Measurements from ENCODE around the gene MAST4. TPM values are rescaled to one million over a fixed set of nuclear protein-coding genes. Genes with fewer than 3 reads are reported as not detected.

Gene MAST4
- total RNA-seq, 1 experiment from 2014 or later: 11.8 TPM

- Histone ChIP-seq H3K9me2 (replicated peaks; ENCODE audit: insufficient read depth, low read length) (no peaks in the 10 kb centered on the region), H3K79me2 (ENCODE audit: low read length) (no peaks in the 10 kb centered on the region), H3K27me3 (ENCODE audit: low read length) (no peaks in the 10 kb centered on the region), H3K4me2 (ENCODE audit: low read depth, low read length, poor library complexity, severe bottlenecking) (no peak overlapping the region), H3K36me3 (ENCODE audit: insufficient read depth, low read length) (no peaks in the 10 kb centered on the region), H3K9me3 (ENCODE audit: low read length) (no peaks in the 10 kb centered on the region), H3K4me3 (ENCODE audit: low read length) (no peak overlapping the region), H3K9ac (ENCODE audit: low read length) (no peak overlapping the region), H3K27ac (ENCODE audit: low read length) (no peak overlapping the region), H3K4me1 (ENCODE audit: low read length) (peaks cover 40% of the 10 kb centered on the region), H2AFZ (ENCODE audit: low read length) (no peak overlapping the region), H4K20me1 (ENCODE audit: insufficient read depth, low read depth, low read length) (no peaks in the 10 kb centered on the region)
- no peak for DNase-seq
Observed at GRCh38 chr5:67152400-67152799, 556.2 kb downstream of the MAST4 start.

- peaks cover 31% of the 10 kb centered on the region for H3K4me1 ChIP-seq (ENCODE audit: low read length)
- H3K9me2 ChIP-seq (replicated peaks; ENCODE audit: insufficient read depth, low read length): no peaks in the 10 kb centered on the region
- H3K9ac ChIP-seq (ENCODE audit: low read length): no peak overlapping the region
- H3K4me3 ChIP-seq (ENCODE audit: low read length): no peak overlapping the region
- H3K27ac ChIP-seq (ENCODE audit: low read length): no peak overlapping the region
- no peak overlapping the region for H2AFZ ChIP-seq (ENCODE audit: low read length)
- H3K79me2 ChIP-seq (ENCODE audit: low read length): no peaks in the 10 kb centered on the region
- no peaks in the 10 kb centered on the region for H3K36me3 ChIP-seq (ENCODE audit: insufficient read depth, low read length)
- no peaks in the 10 kb centered on the region for H3K9me3 ChIP-seq (ENCODE audit: low read length)
- H3K27me3 ChIP-seq (ENCODE audit: low read length): no peaks in the 10 kb centered on the region
- no peaks in the 10 kb centered on the region for H4K20me1 ChIP-seq (ENCODE audit: insufficient read depth, low read depth, low read length)
- H3K4me2 ChIP-seq (ENCODE audit: low read depth, low read length, poor library complexity, severe bottlenecking): no peak overlapping the region
- DNase-seq: no peak
Observed at GRCh38 chr5:67153292-67153691, 557.1 kb downstream of the MAST4 start.

DNA sequence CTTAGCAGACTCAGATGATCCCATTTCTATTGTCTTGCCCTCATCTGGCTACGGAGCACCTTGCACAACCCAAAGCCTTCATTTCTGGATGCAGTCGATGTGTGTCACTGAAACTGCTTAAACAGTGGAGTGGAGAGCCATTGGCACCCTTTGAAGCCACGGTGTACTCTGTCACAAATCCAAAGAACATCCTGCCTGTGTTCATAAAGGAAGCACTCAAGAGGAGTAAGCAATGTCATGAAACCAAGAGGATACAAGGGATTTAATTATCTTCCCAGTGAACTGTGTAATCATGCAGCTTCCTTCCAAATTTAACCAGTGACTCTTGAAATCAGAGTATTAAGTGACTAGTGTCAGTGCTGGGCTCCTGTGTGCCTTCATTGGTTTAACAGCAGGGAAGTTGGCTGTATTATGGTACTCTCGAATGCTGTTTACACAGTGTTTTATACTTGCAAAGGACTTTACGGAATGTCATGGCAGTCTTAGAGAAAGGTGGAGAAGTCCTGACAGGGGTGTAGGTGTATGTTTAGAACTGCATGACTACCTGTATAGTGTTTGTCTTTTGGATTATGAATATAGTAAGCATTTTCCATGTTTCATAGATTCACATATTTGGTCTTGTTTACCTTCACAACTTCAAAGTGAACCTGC, 558.5 kb downstream of the MAST4 start:
- Histone ChIP-seq H3K4me3 (ENCODE audit: low read length) (no peak overlapping the region), H3K4me2 (ENCODE audit: low read depth, low read length, poor library complexity, severe bottlenecking) (no peak overlapping the region), H2AFZ (ENCODE audit: low read length) (no peak overlapping the region), H3K27ac (ENCODE audit: low read length) (no peak overlapping the region), H3K4me1 (ENCODE audit: low read length) (peaks cover 22% of the 10 kb centered on the region), H3K9ac (ENCODE audit: low read length) (no peak overlapping the region), H3K27me3 (ENCODE audit: low read length) (no peaks in the 10 kb centered on the region), H3K9me2 (replicated peaks; ENCODE audit: insufficient read depth, low read length) (no peaks in the 10 kb centered on the region), H3K79me2 (ENCODE audit: low read length) (no peaks in the 10 kb centered on the region), H3K9me3 (ENCODE audit: low read length) (no peaks in the 10 kb centered on the region), H4K20me1 (ENCODE audit: insufficient read depth, low read depth, low read length) (no peaks in the 10 kb centered on the region), H3K36me3 (ENCODE audit: insufficient read depth, low read length) (no peaks in the 10 kb centered on the region)
- no peak for DNase-seq

DNA sequence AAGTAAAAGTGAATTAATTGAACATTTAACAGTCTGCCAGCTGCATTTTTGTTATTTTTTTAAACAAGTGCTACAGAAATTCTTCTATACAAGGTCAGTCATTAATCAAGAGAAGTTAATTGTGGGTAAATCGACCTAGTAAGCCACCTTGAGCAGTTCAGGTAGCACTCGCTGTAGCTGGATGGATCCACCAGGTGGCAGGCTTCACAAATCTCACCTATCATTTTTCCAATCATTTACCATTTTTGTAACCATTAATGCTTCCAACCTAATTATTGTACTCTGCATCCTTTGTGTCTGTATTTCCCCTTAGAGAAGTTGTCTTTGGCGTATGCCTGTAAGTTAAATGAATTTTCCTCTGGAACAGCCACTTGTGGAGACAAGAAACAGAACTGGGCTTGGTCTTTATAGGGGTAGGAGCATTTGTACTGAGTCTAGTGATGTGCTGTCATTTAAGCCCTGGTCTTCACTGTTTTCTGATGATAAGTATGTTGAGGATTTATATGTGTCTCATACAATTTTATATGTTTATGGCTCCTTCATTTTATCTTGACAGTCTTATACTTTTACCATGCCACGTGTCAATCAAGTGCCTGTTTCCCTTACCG, 560.9 kb downstream of the MAST4 start:
- H3K9me3 ChIP-seq (ENCODE audit: low read length): no peaks in the 10 kb centered on the region
- H2AFZ ChIP-seq (ENCODE audit: low read length): no peak overlapping the region
- peaks cover 34% of the 10 kb centered on the region for H3K4me1 ChIP-seq (ENCODE audit: low read length)
- no peak overlapping the region for H3K4me2 ChIP-seq (ENCODE audit: low read depth, low read length, poor library complexity, severe bottlenecking)
- DNase-seq: peak; percentile 77
- H3K9me2 ChIP-seq (replicated peaks; ENCODE audit: insufficient read depth, low read length): no peaks in the 10 kb centered on the region
- no peaks in the 10 kb centered on the region for H4K20me1 ChIP-seq (ENCODE audit: insufficient read depth, low read depth, low read length)
- H3K36me3 ChIP-seq (ENCODE audit: insufficient read depth, low read length): no peaks in the 10 kb centered on the region
- no peak overlapping the region for H3K9ac ChIP-seq (ENCODE audit: low read length)
- no peaks in the 10 kb centered on the region for H3K27me3 ChIP-seq (ENCODE audit: low read length)
- H3K4me3 ChIP-seq (ENCODE audit: low read length): no peak overlapping the region
- no peak overlapping the region for H3K27ac ChIP-seq (ENCODE audit: low read length)
- no peaks in the 10 kb centered on the region for H3K79me2 ChIP-seq (ENCODE audit: low read length)

GRCh38 chr5:67160272-67160671, 564.1 kb downstream of the MAST4 start:
- H3K9ac ChIP-seq (ENCODE audit: low read length): no peak overlapping the region
- H3K27ac ChIP-seq (ENCODE audit: low read length): peak overlapping the region; percentile 28; the same call in 1 of the 2 replicates
- H3K4me1 ChIP-seq (ENCODE audit: low read length): peaks cover 25% of the 10 kb centered on the region
- H2AFZ ChIP-seq (ENCODE audit: low read length): no peak overlapping the region
- H3K27me3 ChIP-seq (ENCODE audit: low read length): no peaks in the 10 kb centered on the region
- H3K9me2 ChIP-seq (replicated peaks; ENCODE audit: insufficient read depth, low read length): no peaks in the 10 kb centered on the region
- H3K9me3 ChIP-seq (ENCODE audit: low read length): no peaks in the 10 kb centered on the region
- no peak overlapping the region for H3K4me2 ChIP-seq (ENCODE audit: low read depth, low read length, poor library complexity, severe bottlenecking)
- no peaks in the 10 kb centered on the region for H3K36me3 ChIP-seq (ENCODE audit: insufficient read depth, low read length)
- H4K20me1 ChIP-seq (ENCODE audit: insufficient read depth, low read depth, low read length): no peaks in the 10 kb centered on the region
- no peaks in the 10 kb centered on the region for H3K79me2 ChIP-seq (ENCODE audit: low read length)
- H3K4me3 ChIP-seq (ENCODE audit: low read length): no peak overlapping the region
- DNase-seq: no peak

GRCh38 chr5:67160985-67161384, 564.8 kb downstream of the MAST4 start:
- Histone ChIP-seq H3K79me2 (ENCODE audit: low read length) (no peaks in the 10 kb centered on the region), H3K4me3 (ENCODE audit: low read length) (no peak overlapping the region), H3K27ac (ENCODE audit: low read length) (peak overlapping the region; percentile 35), H3K4me2 (ENCODE audit: low read depth, low read length, poor library complexity, severe bottlenecking) (no peak overlapping the region), H3K9me3 (ENCODE audit: low read length) (no peaks in the 10 kb centered on the region), H4K20me1 (ENCODE audit: insufficient read depth, low read depth, low read length) (no peaks in the 10 kb centered on the region), H2AFZ (ENCODE audit: low read length) (no peak overlapping the region), H3K27me3 (ENCODE audit: low read length) (no peaks in the 10 kb centered on the region), H3K9me2 (replicated peaks; ENCODE audit: insufficient read depth, low read length) (no peaks in the 10 kb centered on the region), H3K4me1 (ENCODE audit: low read length) (peaks cover 33% of the 10 kb centered on the region), H3K36me3 (ENCODE audit: insufficient read depth, low read length) (no peaks in the 10 kb centered on the region), H3K9ac (ENCODE audit: low read length) (no peak overlapping the region)
- DNase-seq: no peak

- Histone ChIP-seq H3K9ac (ENCODE audit: low read length) (no peak overlapping the region), H3K9me2 (replicated peaks; ENCODE audit: insufficient read depth, low read length) (no peaks in the 10 kb centered on the region), H3K79me2 (ENCODE audit: low read length) (no peaks in the 10 kb centered on the region), H3K4me2 (ENCODE audit: low read depth, low read length, poor library complexity, severe bottlenecking) (no peak overlapping the region), H3K36me3 (ENCODE audit: insufficient read depth, low read length) (no peaks in the 10 kb centered on the region), H3K4me1 (ENCODE audit: low read length) (peaks cover 40% of the 10 kb centered on the region), H3K27ac (ENCODE audit: low read length) (no peak overlapping the region), H2AFZ (ENCODE audit: low read length) (no peak overlapping the region), H3K4me3 (ENCODE audit: low read length) (no peak overlapping the region), H3K27me3 (ENCODE audit: low read length) (no peaks in the 10 kb centered on the region), H4K20me1 (ENCODE audit: insufficient read depth, low read depth, low read length) (no peaks in the 10 kb centered on the region), H3K9me3 (ENCODE audit: low read length) (no peaks in the 10 kb centered on the region)
- no peak for DNase-seq
Observed at GRCh38 chr5:67161767-67162166, 565.6 kb downstream of the MAST4 start.

DNA sequence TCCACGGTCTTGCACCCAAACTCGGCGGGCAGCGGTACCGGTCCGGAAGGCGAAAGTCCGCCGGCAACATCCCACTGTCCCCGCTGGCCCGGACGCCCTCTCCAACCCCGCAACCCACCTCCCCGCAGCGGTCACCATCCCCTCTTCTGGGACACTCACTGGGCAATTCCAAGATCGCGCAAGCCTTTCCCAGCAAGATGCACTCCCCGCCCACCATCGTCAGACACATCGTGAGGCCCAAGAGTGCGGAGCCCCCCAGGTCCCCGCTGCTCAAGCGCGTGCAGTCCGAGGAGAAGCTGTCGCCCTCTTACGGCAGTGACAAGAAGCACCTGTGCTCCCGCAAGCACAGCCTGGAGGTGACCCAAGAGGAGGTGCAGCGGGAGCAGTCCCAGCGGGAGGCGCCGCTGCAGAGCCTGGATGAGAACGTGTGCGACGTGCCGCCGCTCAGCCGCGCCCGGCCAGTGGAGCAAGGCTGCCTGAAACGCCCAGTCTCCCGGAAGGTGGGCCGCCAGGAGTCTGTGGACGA, 567.1 kb downstream of the MAST4 start:
- DNase-seq: no peak
- Histone ChIP-seq H3K9me2 (replicated peaks; ENCODE audit: insufficient read depth, low read length) (no peaks in the 10 kb centered on the region), H3K9me3 (ENCODE audit: low read length) (no peaks in the 10 kb centered on the region), H4K20me1 (ENCODE audit: insufficient read depth, low read depth, low read length) (no peaks in the 10 kb centered on the region), H3K4me3 (ENCODE audit: low read length) (no peak overlapping the region), H3K36me3 (ENCODE audit: insufficient read depth, low read length) (no peaks in the 10 kb centered on the region), H3K4me1 (ENCODE audit: low read length) (peaks cover 46% of the 10 kb centered on the region), H3K4me2 (ENCODE audit: low read depth, low read length, poor library complexity, severe bottlenecking) (no peak overlapping the region), H3K79me2 (ENCODE audit: low read length) (no peaks in the 10 kb centered on the region), H2AFZ (ENCODE audit: low read length) (no peak overlapping the region), H3K9ac (ENCODE audit: low read length) (no peak overlapping the region), H3K27me3 (ENCODE audit: low read length) (no peaks in the 10 kb centered on the region), H3K27ac (ENCODE audit: low read length) (no peak overlapping the region)

All from Karpas-422 (cell line).